GM18907 (cell line): ENCODE results near the gene DKKL1.

Source experiments
- ATAC-seq: cut with Tn5 transposase; IDR thresholded peaks from one replicate; pipeline ENCODE4 v1.9.1; 2021; ENCODE audit warnings: mild to moderate bottlenecking, moderate library complexity; ENCODE audit not compliant: unreplicated experiment

The DKKL1 gene

DNA sequence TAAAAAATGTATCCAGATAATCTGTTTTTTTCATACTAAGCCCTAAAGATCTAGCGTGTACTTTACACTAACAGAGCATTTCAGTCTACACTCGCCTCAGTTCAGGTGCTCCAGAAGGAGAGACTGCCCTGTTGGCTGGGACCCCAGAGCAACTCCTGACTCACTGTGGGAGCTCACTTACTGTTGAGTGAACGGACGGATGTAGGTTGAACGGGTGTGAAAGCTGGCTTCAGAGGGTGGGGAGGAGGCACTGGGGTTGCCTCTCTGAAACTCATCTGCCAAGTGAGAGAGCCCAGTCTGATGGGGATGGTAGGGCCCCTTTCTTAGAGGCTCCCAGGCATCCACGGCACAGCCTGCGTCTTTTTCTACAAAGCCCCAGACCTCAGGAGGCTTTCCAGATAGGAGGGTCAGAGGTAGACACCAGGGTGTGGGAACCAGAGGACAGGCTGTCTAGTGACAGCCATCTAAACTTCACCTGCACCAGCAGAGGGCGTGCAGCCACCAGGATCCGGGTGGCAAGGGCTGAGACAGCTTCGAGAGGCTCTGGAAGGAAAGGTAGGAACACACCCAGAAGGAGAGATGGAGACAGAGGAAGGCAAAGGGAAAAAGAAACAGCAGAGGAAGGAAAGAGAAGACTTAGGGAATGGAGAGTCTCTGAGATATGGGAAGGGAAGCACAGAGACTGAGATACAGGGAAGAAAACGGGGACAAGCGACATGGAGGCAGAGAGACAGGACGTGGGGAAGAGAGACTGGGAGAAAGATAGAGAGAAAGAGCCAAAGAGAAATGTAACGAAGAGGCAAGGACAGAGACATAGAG is 28.1 kb downstream of the DKKL1 start:
- no peak for ATAC-seq

DNA sequence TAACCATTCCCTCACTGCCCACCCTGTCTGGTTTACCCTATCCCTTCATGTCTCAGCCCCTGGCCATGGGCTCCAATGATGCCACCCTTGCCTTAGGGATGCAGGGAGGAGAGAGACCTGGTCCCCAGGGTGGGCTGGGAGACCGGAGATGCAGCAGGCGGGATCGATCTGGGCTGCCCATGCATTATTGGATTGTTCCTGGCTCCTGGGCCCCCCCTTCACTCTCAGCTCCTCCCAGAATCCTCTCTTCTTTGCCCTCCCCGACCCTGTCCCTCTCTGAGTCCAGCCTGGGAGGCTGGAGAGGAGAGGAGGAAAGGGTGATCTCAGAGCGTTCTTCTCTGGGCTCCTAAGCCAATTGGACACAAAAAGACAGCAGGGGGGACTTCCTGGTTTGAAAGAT is 30.2 kb downstream of the DKKL1 start:
- ATAC-seq, result no peak

DNA sequence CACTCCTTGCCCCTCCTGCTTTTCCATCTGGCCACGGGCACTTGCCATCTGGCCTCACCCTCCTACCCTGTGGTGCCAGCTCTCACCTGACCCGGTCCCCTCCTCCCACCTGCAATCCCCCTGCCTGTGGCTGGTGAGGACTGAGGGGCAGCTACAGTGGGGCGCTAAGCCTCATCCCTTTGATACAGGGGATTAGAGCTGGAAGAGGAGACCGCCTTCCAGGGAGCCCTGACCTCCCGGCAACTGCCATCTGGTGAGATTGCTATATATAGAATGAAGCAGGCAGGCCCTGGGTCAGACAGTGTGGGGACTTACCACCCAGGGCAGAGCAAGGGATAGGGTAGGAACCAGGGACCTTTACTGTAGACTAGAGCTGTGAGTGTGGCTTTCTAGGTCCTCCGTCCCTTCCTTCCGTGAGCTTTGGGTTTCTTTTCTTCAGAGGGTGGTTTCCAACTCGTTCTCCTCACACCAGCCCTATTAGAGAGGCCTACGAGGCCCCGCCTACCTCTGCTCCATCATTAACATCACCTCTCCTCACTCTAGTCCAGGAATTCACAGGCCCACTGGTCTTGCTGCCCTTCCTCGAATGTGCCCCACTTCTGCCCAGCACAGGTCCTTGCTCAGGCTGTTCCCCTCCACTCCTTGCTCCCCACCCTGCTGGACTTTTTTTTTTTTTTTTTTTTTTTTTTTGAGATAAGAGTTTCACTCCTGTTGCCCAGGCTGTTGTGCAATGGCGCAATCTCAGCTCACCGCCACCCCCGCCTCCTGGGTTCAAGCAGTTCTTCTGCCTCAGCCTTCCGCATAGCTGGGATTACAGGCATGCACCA is 32.1 kb downstream of the DKKL1 start:
- no peak for ATAC-seq

DNA sequence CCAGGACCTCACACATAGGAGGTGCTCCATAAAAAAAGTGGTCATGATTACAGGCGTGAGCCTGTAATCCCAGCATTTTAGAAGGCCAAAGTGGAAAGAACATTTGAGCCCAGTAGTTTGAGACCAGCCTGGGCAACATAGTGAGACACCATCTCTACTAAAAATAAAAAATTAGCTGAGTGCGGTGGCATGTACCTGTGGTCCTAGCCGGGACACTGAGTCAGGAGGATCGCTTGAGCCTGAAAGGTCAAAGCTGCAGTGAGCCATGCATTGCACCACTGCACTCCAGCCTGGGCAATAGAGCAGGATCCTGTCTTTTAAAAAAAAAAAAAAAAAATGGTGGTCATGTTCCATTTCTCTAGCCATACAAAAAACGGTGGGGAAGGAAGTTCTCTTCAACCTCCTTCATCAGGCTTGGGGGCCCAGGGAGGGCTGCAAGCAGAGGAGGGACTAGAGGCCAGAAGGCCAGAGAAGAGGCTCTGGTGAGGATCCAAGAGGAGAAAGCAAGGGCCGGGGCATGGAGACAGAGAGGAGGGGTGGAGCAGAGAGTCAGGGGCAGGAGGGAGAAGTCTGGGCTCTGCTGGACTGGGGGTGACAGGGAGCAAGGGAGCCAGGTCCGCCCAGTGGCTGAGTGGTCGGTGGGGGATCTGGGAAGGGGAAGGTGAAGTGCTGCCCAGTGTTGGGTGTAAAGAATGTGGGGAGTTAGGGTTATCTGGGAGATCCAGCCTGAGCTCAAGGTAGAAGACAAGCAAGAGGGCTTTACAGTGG is 33.2 kb downstream of the DKKL1 start:
- no peak for ATAC-seq

DNA sequence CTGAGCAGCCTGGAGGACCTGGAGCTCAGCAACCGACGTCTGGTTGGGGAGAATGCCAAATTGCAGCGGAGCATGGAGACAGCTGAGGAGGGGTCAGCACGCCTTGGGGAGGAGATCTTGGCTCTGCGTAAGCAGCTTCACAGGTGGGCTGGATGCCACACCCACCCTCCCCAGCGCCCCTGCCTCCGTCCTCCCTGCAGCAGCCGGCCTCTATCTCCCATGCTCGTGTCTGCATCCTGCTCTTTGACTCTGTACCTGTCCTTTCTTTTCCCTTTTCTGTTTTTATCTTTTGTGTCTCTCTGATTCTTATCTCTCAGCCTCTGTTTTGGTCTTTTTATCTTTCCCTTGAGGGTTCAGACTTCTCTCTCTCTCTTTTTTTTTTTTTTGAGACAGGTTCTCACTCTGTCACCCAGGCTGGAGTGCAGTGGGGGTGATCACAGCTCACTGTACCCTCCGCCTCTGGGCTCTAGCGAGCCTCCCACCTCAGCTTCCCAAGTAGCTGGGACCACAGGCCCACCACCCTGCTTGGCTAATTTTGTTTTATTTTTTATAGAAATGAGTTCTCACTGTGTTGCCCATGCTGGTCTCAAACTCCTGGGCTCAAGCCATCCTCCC is 34.4 kb downstream of the DKKL1 start:
- ATAC-seq, result no peak

DNA sequence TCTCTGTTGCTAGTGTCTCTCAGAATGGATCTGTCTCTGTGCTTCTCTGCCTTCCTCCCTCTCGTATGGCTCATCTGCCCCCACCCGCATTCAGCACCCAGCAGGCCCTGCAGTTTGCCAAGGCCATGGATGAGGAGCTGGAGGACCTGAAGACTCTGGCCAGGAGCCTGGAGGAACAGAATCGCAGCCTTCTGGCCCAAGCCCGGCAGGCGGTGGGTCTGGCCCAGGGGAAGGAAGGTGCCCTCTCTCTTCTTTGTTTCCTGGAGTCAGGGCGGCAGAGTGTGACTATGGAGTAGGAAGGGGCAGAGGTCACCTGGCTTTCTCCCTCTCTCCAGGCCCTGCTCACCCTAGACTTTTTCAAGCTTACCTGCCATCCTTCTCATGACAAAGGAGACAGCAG is 35.3 kb downstream of the DKKL1 start:
- no peak for ATAC-seq

DNA sequence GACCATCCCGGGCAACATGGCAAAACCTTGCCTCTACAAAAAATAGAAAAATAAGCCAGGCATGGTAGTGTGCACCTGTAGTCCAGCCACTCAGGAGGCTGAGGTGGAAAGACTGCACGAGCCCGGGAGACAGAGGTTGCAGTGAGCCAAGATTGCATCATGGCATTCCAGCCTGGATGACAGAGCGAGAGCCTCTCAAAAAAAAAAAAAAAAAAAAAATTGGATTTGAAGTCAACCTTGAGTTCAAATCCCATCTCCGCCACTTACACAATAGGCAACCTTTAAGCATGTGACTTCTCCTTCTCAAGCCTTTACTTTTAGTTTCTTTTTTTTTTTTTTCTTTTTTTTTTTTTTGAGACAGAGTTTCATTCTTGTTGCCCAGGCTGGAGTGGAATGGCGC is 36.4 kb downstream of the DKKL1 start:
- no peak for ATAC-seq

DNA sequence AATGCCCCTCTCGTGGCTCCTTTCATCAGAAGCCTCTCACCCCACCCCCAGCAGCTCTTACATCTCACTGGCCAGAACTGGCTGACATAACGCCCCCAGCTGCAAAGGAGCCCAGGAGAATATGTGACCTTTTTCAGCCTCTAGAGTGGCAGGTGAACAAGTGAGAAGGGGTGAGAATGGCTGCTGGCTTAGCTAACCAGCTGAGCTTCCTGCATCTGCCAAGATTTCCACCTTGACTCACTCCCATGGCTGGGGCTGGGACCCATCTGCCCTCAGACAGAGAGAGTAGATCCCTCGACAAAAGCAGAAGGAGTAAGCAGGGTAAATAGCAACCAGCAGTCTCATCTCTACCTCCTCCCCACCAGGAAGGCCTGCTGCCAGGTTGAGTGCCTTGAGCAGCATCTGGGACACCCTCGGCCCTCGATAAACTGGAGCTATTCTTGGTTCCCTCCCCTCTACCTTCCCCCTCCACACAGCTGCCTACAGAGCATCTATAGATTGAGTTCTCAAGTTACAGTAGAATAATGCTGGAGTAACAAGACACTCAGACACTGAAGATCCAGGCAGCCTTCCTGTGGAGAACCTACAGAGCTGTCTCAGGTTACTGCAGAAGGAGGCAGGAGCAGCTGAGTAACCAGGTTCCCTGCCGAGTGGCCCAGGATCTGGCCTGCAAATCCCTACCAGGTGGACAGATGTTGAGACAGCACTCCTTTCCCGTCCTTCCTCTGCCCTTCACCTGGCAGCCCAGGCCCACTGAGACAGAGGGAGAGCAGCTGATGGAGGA is 39.9 kb downstream of the DKKL1 start:
- no peak for ATAC-seq

DNA sequence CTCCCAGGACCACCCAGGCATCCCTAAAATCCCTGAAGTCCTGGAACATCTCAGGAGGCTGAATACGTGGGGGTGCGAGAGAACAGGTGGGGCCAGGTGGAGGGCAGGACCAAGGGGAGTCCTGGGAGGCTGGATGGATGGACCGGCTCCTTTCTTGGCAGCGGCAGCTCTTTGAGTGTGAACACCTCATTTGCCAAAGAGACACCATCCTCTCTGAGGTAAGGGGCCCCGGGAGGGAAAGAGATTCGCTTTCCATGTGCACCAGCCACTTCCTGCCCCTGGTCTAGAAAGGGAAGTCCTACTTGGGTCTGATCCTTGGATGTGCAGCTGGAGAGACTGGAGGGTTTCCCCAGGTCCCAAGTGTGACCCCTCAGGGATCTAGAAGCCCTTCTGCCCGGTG is 43.4 kb downstream of the DKKL1 start:
- no peak for ATAC-seq

DNA sequence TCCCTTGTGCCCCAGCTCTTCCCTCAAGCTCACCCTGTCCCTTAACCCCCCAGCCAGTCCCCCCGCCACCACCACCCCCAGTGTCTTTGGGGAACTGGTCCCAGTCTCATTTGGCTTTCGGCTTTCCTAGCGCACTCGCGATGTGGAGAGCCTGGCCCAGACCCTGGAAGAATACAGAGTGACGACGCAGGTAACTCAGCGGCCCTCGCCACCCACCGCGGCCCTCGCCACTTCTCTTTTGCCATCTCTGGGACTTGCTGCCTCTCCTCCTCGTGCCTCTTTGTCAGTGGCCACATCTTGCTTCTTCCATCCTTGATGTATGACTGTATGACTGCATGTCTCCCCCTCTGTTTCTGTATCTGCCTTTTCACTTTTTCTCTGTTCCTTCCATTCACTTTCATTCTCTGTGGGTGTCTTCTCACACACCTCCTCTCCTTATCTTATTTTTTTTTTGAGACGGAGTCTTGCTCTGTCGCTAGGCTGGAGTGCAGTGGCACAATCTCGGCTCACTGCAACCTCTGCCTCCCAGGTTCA is 43.9 kb downstream of the DKKL1 start:
- ATAC-seq, result no peak

DNA sequence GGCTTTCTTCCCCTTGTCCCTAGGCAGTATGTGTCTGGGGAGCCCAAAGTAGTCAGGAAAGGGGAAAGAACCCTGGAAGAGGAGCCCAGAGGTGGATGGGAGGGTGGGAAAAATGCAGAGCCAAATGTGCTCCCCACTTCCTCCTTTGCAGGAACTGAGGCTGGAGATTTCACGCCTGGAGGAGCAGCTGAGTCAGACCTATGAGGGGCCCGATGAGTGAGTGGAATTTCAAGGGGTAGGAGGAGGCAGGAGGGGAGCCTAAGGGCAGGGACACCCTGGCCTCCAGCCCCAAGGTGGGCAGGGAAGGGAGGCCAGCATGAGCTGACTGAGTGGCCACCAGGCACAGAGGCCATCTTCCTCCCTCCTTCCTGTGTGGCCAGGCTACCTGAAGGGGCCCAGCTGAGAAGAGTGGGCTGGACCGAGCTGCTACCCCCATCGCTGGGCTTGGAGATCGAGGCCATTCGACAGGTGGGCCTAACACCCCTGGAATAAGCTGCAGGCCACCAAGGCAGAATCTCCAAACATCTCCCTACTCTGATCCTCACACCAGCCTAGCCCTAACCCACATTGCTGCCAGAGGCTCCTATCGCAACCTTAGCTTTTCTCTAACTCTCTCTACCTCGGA is 45.3 kb downstream of the DKKL1 start:
- no peak for ATAC-seq

DNA sequence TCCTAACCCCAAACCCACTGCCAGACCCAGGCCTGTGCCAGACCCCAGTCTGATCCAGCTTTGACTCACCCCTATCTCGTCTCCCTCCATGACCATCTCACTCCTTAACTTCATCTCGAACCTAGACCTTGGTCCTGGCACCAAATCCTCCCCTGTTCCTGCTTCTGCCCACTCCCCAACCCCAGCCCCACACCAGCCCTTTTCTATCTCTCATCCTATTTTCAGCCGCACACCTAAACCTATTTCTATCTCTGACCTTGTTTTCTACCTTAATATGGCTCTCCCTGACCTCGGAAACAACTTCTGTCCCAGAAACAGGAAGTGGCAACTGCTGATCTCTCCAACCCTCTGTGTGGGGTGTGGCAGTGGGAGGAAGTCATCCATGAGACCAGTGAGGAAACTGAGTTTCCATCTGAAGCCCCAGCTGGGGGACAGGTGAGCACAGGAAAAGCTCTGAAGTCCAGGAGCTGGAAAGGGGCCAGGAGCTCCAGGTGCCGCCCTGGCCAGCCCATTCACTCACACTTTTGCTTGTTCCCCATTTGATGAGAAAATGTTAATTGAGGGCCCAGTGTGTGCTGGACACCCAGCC is 45.9 kb downstream of the DKKL1 start:
- no peak for ATAC-seq

DNA sequence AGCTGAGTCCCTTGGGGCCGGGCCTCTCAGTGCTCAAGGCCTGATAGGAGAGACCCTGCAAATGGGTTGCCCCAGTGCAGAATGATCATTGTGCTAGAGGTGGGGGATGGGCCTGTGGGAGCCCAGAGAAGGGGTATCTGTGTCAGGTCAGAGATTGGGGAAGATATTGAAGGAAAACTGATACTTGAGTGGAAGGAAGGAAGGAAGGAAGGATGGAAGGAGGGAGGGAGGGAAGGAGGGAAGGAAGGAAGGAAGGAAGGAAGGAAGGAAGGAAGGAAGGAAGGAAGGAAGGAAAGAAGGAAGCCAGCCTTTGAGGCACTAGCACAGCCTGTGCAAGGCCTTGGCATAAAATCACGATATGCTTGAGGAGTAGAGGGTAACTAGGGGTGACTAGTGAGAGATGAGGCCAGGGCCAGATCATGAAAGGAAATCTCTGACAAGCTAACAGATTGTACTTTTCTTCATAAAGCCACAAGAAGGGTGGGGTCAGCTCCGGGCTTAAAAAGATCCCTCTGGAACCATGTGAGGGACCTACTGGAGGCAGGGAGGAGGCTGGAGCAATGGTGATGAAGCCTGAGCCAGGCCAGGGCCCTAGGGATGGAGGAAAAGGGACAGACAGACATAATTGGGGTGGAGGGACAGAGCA is 48.1 kb downstream of the DKKL1 start:
- no peak for ATAC-seq

DNA sequence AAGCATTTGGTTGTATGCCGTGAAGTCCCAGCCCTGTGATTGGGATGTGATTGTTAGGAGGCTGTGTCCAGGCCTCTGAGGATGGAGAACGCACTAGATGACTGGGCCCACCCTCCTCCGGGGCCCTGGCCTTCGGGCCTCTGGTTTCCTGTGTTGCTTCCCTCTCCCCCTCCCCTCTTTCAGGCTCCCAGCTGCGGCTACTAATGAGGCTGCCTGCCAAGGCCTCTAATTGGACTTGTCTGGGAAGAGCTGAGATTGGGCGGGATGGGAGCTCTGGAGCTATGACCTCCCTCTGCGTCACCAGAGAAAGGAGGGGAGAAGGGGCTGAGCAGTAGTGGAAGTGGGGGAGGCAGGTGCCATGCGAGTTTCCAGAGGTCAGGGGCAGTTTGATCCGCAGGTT is 49.7 kb downstream of the DKKL1 start:
- no peak for ATAC-seq

DNA sequence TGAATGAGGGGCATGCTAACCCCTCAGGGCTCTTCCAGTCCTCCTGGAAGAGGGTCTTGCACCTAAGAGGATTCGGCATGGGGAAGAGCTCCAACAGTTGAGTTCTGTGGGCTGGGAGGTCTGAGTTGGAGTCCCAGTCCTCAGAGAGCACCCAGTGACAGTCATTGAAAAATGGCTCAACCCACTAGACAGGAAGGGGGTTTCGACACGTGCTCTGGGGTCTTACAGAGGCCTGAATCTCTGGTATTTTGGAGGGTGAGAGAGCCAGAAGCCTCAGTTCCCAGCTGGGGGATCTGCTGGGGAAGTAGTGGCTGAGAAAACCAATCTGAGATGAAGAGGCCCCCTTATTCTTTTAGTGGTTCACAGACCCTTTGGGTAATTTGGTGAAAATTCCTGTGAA is 50.6 kb downstream of the DKKL1 start:
- ATAC-seq, result no peak

DNA sequence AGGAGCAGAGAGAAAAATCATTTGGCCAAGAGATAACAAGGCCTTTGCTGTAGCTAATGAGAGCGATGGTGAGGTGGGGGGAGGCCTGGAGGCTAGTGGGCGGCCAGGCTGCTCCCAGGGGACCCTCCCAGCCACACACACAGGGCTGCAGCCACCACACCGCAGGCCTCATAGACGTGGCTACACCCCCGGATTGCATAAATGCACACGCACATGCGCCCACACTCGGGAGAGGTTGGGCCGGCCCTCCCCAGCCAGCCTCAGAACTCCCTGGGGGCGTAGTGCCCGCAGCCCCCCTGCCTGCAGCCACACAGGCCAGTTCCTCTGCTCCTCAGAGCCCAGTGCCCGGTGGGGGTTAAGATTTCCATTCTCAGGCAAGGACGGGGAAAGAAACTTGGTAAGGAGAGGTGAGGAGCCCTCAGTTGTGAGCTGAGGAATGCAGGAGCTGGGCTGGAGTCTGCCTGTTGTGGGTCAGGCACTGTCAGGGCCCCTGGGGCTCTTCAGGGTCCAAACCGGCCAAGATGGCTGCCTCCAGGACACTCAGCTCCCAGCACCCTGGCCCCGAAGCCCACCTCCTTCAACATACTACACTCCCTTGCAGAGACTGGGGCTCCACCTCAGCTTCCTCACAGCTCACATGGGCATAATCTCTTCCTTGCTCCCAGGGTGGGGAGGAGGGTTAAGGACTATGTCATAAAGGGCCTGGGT is 51.6 kb downstream of the DKKL1 start:
- no peak for ATAC-seq

DNA sequence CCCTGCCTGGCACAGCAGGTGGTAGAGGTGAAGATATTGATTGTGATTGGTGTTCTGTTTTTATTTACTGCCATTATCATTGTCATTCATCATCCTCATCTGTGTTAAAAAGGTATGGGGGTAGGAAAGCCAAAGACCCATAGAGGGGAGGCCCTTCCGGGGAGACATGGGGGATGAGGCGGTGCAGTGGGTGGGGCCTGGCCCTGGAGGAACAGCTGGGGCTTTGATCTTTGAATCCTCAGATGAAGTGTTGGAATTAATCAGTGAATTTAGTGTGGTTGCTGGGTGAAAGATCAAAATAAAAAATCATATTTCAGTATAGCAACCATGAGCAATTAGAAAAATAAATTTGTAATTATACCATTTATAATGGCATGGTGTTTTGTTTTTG is 52.1 kb downstream of the DKKL1 start:
- ATAC-seq, result no peak

DNA sequence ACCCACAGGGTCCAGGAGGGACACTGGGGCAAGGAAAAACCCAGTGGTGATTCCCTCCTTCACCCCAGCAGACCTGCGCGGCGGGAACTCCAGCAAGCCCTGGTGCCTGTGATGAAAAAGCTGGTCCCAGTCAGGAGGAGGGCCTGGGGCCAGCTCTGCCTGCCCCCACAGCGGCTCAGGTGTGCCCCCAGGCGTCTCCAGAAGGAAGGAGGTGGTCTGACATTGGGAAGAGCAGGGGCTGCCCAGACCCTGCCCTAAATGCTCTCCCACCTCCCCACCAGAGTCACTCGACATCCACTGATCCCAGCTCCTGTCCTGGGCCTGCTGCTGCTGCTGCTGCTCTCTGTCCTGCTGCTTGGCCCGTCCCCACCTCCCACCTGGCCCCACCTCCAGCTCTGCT is 53.4 kb downstream of the DKKL1 start:
- no peak for ATAC-seq
